GM19397 (cell line): ENCODE measurements around the gene PTPRCAP.
"Not testable (repeated sequence)": the region's sequence is repeated elsewhere in the genome, so short reads cannot be mapped to it uniquely, and the experiment has no call there.

Source experiments
- ATAC-seq: cut with Tn5 transposase; IDR thresholded peaks from one replicate; pipeline ENCODE4 v1.9.1; 2021; ENCODE audit warnings: mild to moderate bottlenecking, moderate library complexity; ENCODE audit not compliant: unreplicated experiment

PTPRCAP gene

GRCh38 chr11:67437082-67437808, at the start of gene PTPRCAP:
TSS of gene PTPRCAP (minus strand) at chr11:67437682. CDS start at chr11:67437619, 63 bp downstream.
- ATAC-seq = peak; percentile 40

- ATAC-seq = no peak
Observed at GRCh38 chr11:67486481-67487195, 49.2 kb upstream of the PTPRCAP start.

- not testable (repeated sequence) for ATAC-seq
Observed at GRCh38 chr11:67485873-67486361, 48.4 kb upstream of the PTPRCAP start.

DNA sequence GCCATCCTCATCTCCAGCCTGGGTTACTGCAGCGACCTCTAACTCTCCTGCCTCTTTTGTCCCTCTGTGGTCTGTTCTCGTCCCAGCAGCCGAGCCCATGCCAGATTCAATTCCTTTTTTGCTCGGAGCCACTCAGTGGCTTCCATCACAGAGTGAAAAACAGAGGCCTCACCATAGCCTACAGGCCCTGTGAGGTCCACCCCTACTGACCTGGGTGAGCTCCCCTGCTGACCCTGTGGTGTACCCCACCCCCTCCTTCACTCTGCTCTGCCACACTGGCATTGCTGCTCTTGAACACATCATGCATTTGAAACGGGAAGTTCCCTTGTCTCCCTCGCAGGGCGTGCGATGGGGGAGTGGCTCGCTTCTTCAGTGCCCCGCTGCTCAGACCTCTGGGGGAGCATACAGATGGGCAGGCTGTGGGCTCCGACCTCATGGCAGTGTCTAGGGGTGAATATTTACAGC, 47.4 kb upstream of the PTPRCAP start:
- ATAC-seq = no peak

- ATAC-seq = no peak
Observed at GRCh38 chr11:67483831-67484665, 46.6 kb upstream of the PTPRCAP start.

GRCh38 chr11:67482827-67483798, 45.6 kb upstream of the PTPRCAP start, which contains the start of gene AIP:
TSS of gene AIP (plus strand) at chr11:67483026. CDS start at chr11:67483159, 133 bp downstream.
- ATAC-seq = peak; percentile 70

- no peak for ATAC-seq
Observed at GRCh38 chr11:67482275-67482826, 44.9 kb upstream of the PTPRCAP start.

- ATAC-seq = not testable (repeated sequence)
Observed at GRCh38 chr11:67477344-67478050, 40.0 kb upstream of the PTPRCAP start.

DNA sequence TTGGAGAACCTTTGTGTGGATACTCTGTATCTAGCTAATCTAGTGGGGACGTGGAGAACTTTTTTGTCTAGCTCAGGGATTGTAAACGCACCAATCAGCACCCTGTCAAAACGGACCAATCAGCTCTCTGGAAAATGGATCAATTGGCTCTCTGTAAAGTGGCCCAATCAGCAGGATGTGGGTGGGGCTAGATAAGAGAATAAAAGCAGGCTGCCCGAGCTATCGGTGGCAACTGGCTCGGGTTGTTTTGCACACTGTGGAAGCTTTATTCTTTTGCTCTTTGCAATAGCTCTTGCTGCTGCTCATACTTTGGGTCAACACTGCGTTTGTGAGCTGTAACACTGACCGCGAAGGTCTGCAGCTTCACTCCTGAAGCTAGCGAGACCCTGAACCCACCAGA, 39.2 kb upstream of the PTPRCAP start:
- ATAC-seq = not testable (repeated sequence)

DNA sequence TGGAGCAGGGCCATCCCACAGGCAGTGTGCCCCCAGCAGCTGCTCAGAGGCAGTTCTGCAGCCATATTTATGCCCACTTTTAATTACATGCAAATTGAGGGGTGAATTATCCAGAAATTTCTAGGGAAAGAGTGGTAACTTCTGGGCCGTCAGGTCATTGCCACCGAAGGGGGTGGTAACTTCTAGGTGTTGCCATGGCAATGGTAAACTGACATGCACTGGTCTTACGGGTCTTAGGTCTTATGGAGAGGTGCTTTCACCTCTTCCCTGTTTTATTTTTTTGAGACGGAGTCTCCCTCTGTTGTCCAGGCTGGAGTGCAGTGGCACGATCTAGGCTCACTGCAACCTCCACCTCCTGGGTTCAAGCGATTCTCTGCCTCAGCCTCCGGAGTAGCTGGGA, 35.4 kb upstream of the PTPRCAP start:
- ATAC-seq = no peak

- ATAC-seq = no peak
Observed at GRCh38 chr11:67470337-67471002, 33.0 kb upstream of the PTPRCAP start.

- no peak for ATAC-seq
Observed at GRCh38 chr11:67469508-67469811, 32.0 kb upstream of the PTPRCAP start.

DNA sequence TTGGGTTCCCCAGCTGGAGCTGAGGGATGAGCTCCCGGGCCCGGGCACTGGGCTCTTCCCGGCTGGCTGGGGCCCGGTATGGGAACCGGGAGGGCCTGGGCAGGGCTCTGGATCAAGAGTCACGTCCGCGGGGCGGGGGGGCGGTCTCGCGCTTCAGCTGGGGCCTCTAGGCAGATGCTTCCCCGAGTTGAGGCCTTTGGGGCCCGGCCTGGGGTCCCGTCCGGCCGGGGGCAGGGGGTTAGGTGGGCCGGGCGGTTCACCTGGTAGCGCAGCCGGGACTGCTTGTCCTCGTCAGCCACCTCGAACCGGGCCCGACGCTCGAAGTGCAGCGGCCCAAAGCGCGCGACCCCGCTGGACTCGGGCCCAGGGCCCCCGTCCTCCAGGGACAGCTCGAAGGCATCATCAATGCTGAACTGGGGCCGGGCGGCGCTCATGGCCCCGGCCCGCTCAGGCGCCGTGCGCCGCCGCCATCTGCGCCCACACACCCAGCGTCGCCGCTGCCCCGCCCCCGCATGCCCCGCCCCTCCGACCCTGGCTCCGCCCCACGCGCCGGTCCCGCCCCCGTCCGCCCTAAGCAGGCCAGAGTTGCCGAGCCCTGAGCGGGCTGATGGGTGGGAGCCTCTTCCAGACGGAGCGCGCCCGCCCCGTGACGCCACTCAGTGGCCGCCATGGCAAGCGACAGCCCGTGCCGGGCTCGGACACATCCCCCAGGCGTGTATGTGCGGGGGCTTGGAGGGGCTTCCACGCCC, 31.5 kb upstream of the PTPRCAP start, which contains the start of gene TMEM134:
Gene TMEM134, minus strand, starts transcription at position 493 of the 749 bp plus-strand sequence. Its CDS starts 59 bp downstream, at position 434.
- peak; percentile 74 for ATAC-seq

- no peak for ATAC-seq
Observed at GRCh38 chr11:67468456-67468758, 30.9 kb upstream of the PTPRCAP start.

GRCh38 chr11:67468056-67468455, 30.6 kb upstream of the PTPRCAP start:
- ATAC-seq = no peak

DNA sequence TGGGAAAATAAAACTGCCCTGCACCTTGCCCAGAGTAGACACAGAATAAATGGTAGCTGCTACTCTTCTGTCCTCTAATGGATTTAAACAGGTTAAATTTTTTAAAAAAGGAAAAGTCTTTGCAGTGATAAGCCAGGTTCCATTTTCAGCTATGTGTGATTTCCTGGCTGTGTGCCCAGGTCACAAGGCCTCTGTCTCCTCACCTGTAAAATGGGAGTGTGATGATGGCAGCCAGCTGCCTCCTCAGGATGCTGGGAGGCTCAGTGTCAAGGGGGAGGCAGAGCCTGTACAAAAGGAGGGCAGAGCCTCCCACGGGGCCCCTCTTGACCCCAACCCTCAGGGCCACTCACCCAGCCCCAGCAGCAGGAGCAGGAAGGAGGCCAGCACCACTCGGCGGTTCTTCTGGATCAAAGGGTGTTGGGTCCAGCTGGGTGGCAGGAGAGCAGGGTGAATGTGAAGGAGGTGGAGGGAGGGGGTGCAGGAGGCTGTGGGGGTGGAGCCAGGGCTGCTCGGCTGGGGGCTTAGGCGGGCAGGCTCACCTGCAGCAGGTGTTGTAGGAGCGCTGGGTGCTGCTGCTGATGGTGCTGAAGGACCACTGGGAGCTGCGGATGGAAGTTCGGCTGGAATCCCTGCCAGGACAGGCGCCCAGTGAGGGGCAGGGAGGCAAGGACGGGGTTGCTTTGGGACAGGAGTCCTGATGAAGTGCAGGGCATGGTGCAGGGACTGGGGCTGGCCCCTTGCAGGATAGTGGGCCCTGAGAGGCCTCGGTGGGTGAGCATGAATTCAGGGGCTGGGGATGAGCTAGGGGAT, 29.7 kb upstream of the PTPRCAP start:
- ATAC-seq = no peak

GRCh38 chr11:67466367-67466766, 28.9 kb upstream of the PTPRCAP start:
- no peak for ATAC-seq
